PFSK-1 (cell line): ENCODE measurements around the gene SGK1.

Experiments used
- FOXP2 ChIP-seq: optimal IDR thresholded peaks from 2 replicates; pipeline ENCODE3; 2011; ENCODE audit warnings: borderline replicate concordance, control low read depth, inconsistent platforms; ENCODE audit not compliant: insufficient read depth; ENCODE audit errors: extremely low read length, extremely low read depth
- POLR2AphosphoS5 ChIP-seq: IDR thresholded peaks from 2 replicates; pipeline ENCODE4 v1.6.1; 2012; ENCODE audit warnings: low read depth, mild to moderate bottlenecking, control low read depth, low read length, moderate library complexity
- REST ChIP-seq, 2 experiments: IDR thresholded peaks; 2 replicates each; pipeline versions ENCODE4 v1.6.1 to v1.8.0; 2011 to 2012; ENCODE audit warnings: low read depth in 2 of 2, low read length in 2 of 2, control low read depth in 1 of 2, inconsistent platforms in 1 of 2, mild to moderate bottlenecking in 1 of 2, moderate library complexity in 1 of 2; ENCODE audit not compliant: insufficient read depth in 1 of 2
- SIN3A ChIP-seq: IDR thresholded peaks from 2 replicates; pipeline ENCODE4 v1.6.1; 2012; ENCODE audit warnings: mild to moderate bottlenecking, low read length, moderate library complexity, borderline replicate concordance; ENCODE audit not compliant: insufficient read depth
- TAF1 ChIP-seq: IDR thresholded peaks from 2 replicates; pipeline ENCODE4 v1.6.1; 2012; ENCODE audit warnings: low read length, control low read depth, borderline replicate concordance; ENCODE audit not compliant: insufficient read depth

Gene SGK1

GRCh38 chr6:134249759-134250602, 67.9 kb downstream of the SGK1 start:
- no peak for TF ChIP-seq REST (IDR thresholded peaks at IDR 0.05; ENCODE audit: insufficient read depth in 1 of 2, low read depth in 2 of 2, low read length in 2 of 2)
- TF ChIP-seq FOXP2, result no peak
- TF ChIP-seq SIN3A, result no peak
- no peak for TF ChIP-seq POLR2AphosphoS5
- no peak for TF ChIP-seq TAF1

- TF ChIP-seq FOXP2 (no peak), REST (IDR thresholded peaks at IDR 0.05; ENCODE audit: insufficient read depth in 1 of 2, low read depth in 2 of 2, low read length in 2 of 2) (no peak), POLR2AphosphoS5 (no peak), TAF1 (no peak), SIN3A (no peak)
Measured at GRCh38 chr6:134249239-134249758, 68.6 kb downstream of the SGK1 start.

- TF ChIP-seq SIN3A (no peak), POLR2AphosphoS5 (no peak), TAF1 (no peak), REST (IDR thresholded peaks at IDR 0.05; ENCODE audit: insufficient read depth in 1 of 2, low read depth in 2 of 2, low read length in 2 of 2) (no peak), FOXP2 (no peak)
Measured at GRCh38 chr6:134247844-134248580, 69.9 kb downstream of the SGK1 start.

- TF ChIP-seq REST (IDR thresholded peaks at IDR 0.05; ENCODE audit: insufficient read depth in 1 of 2, low read depth in 2 of 2, low read length in 2 of 2) (no peak), SIN3A (no peak), FOXP2 (no peak), POLR2AphosphoS5 (no peak), TAF1 (no peak)
Measured at GRCh38 chr6:134247231-134247833, 70.6 kb downstream of the SGK1 start.
